Mesothelial cell of epicardium (in vitro differentiated cells): ENCODE results near the gene TCIRG1. TPM values are rescaled to one million over a fixed set of nuclear protein-coding genes. Genes with fewer than 3 reads are reported as not detected.

ENCODE experiments used
- DNase-seq, 2 experiments: peaks; one replicate each; pipeline ENCODE4 v3.0.0; 2021; ENCODE audit warnings: low spot score in 2 of 2; ENCODE audit not compliant: unreplicated experiment in 2 of 2
- H3K27ac Mint-ChIP-seq: 2 replicates; pipeline ENCODE4 v1.8.0; 2021; ENCODE audit warnings: mixed read lengths
- H3K27me3 Mint-ChIP-seq: 2 replicates; pipeline ENCODE4 v1.8.0; 2021; ENCODE audit warnings: low read depth, mixed read lengths
- H3K36me3 Mint-ChIP-seq: 2 replicates; pipeline ENCODE4 v1.8.0; 2021; ENCODE audit warnings: mixed read lengths
- H3K4me1 Mint-ChIP-seq: 2 replicates; pipeline ENCODE4 v1.8.0; 2021; ENCODE audit warnings: mixed read lengths
- H3K4me3 Mint-ChIP-seq: 2 replicates; pipeline ENCODE4 v1.8.0; 2021; ENCODE audit warnings: mild to moderate bottlenecking, moderate library complexity, mixed read lengths
- H3K9me3 Mint-ChIP-seq: 2 replicates; pipeline ENCODE4 v1.8.0; 2021; ENCODE audit warnings: mixed read lengths
- total RNA-seq: library from RNA; stranded (reverse); gene quantifications from 3 replicates; pipeline ENCODE4 v1.2.1, GENCODE V29; 2021
- TF ChIP-seq, protein P1 (sequence below): fragments of 200-600 bp; sonication (generic); IDR thresholded peaks from one replicate; pipeline ENCODE4 v1.5.0; 2021; ENCODE audit warnings: antibody characterized with exemption; ENCODE audit not compliant: unreplicated experiment

TCIRG1 gene
- total RNA-seq, 1 donor from 2014 or later, result 60.0 TPM

DNA sequence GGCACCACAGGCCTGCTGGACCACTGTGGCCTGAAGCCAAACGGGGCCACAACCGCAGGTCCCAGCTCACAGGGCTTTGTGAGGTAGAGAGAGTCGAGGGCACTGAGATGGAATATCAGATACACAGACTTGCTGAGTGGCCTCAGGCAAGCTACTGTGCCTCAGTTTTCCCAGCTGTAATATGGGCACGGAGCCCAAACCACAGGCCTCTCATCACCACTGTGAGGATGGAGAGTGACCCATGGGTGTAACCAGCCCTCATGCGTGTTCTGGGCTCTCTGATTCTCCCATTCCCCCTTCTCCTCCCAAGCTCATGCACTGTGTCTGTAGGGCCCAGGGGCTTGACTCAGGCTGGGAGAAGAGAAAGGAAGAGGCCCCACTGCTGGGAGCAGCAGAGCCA lies 39.1 kb upstream of the TCIRG1 start:
- Mint-ChIP-seq H3K27me3 (peaks cover 8% of the 10 kb centered on the region), H3K4me1 (peaks cover 15% of the 10 kb centered on the region), H3K9me3 (no peaks in the 10 kb centered on the region), H3K4me3 (no peak overlapping the region), H3K36me3 (no peaks in the 10 kb centered on the region), H3K27ac (no peak overlapping the region)
- no peak for DNase-seq
- TF ChIP-seq, protein P1, sequence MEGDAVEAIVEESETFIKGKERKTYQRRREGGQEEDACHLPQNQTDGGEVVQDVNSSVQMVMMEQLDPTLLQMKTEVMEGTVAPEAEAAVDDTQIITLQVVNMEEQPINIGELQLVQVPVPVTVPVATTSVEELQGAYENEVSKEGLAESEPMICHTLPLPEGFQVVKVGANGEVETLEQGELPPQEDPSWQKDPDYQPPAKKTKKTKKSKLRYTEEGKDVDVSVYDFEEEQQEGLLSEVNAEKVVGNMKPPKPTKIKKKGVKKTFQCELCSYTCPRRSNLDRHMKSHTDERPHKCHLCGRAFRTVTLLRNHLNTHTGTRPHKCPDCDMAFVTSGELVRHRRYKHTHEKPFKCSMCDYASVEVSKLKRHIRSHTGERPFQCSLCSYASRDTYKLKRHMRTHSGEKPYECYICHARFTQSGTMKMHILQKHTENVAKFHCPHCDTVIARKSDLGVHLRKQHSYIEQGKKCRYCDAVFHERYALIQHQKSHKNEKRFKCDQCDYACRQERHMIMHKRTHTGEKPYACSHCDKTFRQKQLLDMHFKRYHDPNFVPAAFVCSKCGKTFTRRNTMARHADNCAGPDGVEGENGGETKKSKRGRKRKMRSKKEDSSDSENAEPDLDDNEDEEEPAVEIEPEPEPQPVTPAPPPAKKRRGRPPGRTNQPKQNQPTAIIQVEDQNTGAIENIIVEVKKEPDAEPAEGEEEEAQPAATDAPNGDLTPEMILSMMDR, result no peak

DNA sequence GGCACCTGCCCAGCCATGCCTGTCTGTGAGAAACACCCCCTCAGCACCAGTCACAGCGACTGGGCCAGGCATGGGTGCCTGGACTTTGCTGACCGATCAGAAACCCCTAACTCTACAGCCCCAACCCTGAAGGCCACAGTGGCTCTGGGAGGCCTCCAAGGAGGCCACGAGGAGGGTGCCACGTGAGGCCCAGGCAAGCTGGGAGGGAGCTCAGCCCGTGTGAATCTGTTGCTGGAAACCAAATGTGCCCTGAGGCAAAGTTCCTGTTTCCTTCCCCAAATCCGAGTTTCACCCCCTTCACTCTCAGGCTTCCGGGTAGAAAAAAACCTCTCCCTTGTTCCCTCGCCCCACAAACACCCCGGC lies 36.3 kb upstream of the TCIRG1 start:
- peak overlapping the region; percentile 70 for H3K4me3 Mint-ChIP-seq
- DNase-seq, result no peak
- H3K27me3 Mint-ChIP-seq, result peaks cover 9% of the 10 kb centered on the region
- peaks cover 15% of the 10 kb centered on the region for H3K4me1 Mint-ChIP-seq
- H3K27ac Mint-ChIP-seq, result peak overlapping the region; percentile 53
- TF ChIP-seq, protein P1, result no peak
- no peaks in the 10 kb centered on the region for H3K36me3 Mint-ChIP-seq
- no peaks in the 10 kb centered on the region for H3K9me3 Mint-ChIP-seq

- TF ChIP-seq, protein P1, result no peak
- H3K4me3 Mint-ChIP-seq, result peak overlapping the region; percentile 70
- no peaks in the 10 kb centered on the region for H3K36me3 Mint-ChIP-seq
- DNase-seq, result no peak
- peaks cover 15% of the 10 kb centered on the region for H3K4me1 Mint-ChIP-seq
- H3K27ac Mint-ChIP-seq, result peak overlapping the region; percentile 53
- H3K9me3 Mint-ChIP-seq, result no peaks in the 10 kb centered on the region
- peaks cover 9% of the 10 kb centered on the region for H3K27me3 Mint-ChIP-seq
Observed at GRCh38 chr11:68002938-68003845, 35.6 kb upstream of the TCIRG1 start.

DNA sequence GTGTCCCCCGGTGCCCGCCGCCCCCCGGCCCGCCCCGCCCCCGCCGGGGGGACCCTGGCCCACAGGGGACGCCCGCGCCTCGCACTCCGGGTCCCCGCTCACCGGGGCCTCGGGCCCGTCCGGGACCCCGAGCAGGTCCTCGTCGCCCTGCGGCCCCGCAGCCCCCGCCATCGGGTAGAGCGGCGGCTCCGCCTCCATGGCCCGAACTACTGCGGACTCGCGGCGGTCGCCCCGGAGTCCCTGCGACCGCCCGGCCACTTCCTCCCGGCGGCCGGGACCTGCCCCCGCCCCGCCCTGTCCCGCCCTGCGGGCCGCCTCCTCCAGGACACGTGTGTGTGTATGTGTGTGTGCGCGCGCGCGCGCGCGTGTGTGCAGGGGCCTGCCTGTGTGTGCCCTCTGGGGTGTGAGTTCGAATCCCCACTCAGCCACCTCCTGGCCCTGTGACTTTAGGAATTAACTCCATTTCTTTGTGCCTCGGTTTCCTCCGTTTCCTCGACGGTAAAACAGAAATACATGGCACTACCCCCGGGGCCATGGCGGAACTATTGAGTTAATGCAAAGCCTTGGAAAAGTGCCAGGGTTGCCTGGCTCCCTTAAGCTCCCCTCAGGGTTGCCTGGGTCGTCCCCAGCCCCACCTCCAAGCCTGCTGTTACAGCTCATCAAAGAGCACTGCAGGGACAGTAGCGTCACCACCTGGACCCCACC lies 34.8 kb upstream of the TCIRG1 start, which contains the start of gene UNC93B1:
UNC93B1 (minus strand) TSS at position 252 of the 705 bp plus-strand sequence; CDS start at position 198, 54 bp downstream.
- peaks cover 16% of the 10 kb centered on the region for H3K4me1 Mint-ChIP-seq
- DNase-seq, result no peak
- no peaks in the 10 kb centered on the region for H3K9me3 Mint-ChIP-seq
- TF ChIP-seq, protein P1, result no peak
- H3K36me3 Mint-ChIP-seq, result no peaks in the 10 kb centered on the region
- peaks cover 9% of the 10 kb centered on the region for H3K27me3 Mint-ChIP-seq
- peak within 1 kb of the TSS; percentile 53 for H3K27ac Mint-ChIP-seq
- H3K4me3 Mint-ChIP-seq, result peak within 1 kb of the TSS; percentile 71

- H3K4me1 Mint-ChIP-seq, result peaks cover 23% of the 10 kb centered on the region
- H3K36me3 Mint-ChIP-seq, result no peaks in the 10 kb centered on the region
- TF ChIP-seq, protein P1, result no peak
- no peak for DNase-seq
- H3K4me3 Mint-ChIP-seq, result peak overlapping the region; percentile 71
- no peak overlapping the region for H3K27ac Mint-ChIP-seq
- peaks cover 9% of the 10 kb centered on the region for H3K27me3 Mint-ChIP-seq
- no peaks in the 10 kb centered on the region for H3K9me3 Mint-ChIP-seq
Observed at GRCh38 chr11:68004551-68005335, 34.1 kb upstream of the TCIRG1 start.
